Cerebellar nuclear complex (tissue), 1 donor: ENCODE results near the gene APOBEC3H.
"Not testable (repeated sequence)": the region's sequence is repeated elsewhere in the genome, so short reads cannot be mapped to it uniquely, and the experiment has no call there.

Experiments
- DNase-seq, 2 experiments: peaks; one replicate each; lab custom pipeline; 2025; lab: John Stamatoyannopoulos, UW

Gene APOBEC3H

DNA sequence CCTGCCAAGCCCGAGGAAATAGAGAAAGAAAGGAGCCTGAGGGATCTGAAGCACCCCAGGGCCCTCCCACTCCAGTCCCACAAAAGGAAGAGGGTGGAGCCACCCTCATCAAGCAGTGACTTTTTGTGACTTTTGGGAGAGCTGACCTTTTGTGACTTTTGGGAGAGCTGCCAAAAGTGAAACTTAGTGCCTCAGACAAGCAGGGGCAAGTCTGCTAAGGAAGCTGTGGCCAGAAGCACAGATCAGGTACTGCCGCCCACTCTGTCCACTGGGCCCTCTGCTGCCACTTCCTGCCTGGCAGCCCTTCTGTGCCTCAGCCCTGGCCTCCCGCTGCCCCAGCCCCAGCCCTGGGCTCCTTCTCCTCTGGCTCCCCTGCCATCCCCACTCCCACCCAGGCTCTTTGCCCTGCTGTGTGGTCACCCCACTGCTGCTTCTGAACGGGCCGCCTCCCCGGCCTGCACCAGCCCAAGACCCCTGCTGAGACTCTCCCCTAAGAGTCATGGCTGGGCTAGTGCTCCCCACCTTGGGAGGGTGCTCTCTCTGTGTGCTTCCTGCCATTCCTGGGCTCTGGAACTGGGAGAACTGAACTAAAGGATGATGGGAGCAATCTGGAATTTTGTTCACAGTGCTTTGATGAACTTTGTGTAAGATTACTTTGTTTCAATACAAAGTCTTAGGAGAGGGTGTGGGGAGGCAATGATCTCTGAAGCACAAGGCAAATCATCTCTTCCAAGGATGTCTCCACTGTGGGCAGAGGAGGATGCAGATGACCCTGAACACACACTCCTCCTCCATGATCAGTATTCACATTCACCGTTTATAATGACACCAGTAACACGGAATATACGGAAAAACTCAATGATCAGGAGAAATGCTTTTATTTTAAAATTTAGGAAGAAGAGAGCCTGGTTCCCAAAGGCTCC lies at the start of gene APOBEC3H:
Gene APOBEC3H (plus strand): TSS at position 147 of the 923 bp plus-strand sequence. CDS start 3,035 bp downstream, outside the sequence.
- no peak for DNase-seq

DNA sequence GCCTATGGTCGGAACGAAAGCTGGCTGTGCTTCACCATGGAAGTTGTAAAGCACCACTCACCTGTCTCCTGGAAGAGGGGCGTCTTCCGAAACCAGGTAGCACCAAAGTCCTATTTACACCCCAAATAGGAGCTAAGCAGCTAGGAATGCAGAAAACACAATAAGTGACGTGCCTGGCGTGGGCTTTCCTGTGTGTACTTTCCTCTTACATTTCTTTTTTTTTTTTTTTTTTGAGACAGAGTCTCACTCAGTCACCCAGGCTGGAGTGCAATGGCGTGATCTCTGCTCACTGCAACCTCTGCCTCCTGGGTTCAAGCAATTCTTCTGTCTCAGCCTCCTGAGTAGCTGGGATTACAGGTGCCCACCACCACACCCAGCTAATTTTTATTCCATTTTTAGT lies 47.6 kb upstream of the APOBEC3H start:
- DNase-seq: not testable (repeated sequence)

DNA sequence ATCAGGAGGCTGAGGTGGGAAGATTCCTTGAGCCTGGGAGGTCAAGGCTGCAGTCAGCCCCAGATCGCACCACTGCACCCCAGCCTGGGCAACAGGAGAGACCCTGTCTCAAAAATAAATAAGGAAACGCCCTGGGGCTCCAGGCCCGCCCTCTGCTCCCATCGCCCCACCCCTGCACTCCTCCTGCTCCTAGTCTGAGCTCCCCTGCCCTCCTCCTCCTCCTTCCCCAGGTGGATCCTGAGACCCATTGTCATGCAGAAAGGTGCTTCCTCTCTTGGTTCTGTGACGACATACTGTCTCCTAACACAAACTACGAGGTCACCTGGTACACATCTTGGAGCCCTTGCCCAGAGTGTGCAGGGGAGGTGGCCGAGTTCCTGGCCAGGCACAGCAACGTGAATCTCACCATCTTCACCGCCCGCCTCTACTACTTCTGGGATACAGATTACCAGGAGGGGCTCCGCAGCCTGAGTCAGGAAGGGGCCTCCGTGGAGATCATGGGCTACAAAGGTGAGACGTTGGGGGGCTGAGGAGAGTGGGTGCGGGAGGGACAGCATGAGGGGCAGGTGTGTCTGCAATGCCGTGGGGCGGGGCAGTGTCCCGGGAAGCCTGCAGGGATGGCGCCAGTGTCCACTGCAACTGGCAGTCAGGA lies 45.1 kb upstream of the APOBEC3H start:
- DNase-seq: not testable (repeated sequence)

DNA sequence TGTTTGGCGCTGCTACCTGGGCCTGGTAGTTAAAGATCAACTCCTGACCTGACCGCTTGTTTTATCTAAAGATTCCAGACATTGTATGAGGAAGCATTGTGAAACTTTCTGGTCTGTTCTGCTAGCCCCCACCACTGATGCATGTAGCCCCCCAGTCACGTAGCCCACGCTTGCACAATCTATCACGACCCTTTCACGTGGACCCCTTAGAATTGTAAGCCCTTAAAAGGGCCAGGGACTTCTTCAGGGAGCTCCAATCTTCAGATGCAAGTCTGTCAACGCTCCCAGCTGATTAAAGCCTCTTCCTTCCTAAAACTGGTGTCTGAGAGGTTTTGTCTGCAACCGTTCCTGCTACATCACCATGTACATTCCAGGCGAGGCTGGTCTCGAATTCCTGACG lies 41.4 kb upstream of the APOBEC3H start:
- no peak for DNase-seq

DNA sequence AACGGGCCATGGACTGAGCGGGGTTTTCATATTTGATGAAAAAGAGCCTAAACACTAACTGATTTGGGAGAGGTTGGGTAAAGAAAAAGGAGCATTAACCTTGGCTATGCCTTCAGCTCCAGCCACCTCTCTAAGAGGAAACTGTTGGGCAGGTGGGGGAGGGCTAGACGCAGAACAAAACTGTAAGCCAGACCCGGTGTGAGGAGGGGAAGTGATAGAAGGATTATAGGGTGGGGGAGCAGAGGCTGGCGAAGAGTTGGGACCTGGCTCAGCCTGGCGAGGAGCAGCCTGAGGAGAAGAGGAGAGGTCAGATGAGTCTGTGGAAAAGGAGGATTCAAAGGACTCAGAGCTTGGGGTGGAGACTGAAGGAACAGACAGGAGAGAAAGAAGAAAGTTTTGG lies 35.8 kb upstream of the APOBEC3H start:
- not testable (repeated sequence) for DNase-seq

DNA sequence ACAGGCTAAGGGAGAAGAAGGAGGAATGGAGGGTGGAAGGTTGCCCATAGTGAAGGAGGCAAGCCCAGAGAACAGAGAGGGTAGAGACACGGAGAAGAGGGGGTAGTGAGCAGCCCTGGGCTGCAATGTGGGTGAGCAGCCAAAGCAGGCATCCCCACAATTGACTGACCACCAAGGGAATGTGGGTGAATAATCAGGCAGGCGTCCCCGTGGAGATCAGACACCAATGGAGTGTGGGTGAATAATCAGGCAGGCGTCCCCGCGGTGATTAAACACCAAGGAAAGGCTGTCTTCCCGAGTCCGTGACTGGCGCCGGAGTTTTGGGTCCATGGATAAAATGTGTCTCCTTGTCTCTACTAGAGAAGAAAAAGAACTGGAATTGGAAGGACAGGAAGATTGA lies 35.1 kb upstream of the APOBEC3H start:
- not testable (repeated sequence) for DNase-seq

DNA sequence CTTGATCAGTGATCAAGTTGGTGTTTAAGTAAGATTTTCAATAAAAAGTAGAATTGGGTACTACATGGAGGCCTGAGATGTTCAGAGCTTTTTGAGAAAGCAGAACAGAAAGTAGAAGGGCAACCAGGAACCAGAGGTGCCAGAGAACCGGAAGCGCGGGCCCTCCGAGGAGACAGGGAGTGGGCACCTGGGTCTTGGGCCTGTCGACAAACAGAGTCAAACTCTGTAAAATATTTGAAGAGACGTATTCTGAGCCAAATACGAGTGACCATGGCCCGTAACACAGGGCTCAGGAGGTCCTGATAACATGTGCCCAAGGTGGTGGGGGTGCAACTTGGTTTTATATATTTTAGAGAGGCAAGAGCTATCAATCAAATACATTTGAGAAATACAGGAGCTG lies 33.1 kb upstream of the APOBEC3H start:
- not testable (repeated sequence) for DNase-seq

DNA sequence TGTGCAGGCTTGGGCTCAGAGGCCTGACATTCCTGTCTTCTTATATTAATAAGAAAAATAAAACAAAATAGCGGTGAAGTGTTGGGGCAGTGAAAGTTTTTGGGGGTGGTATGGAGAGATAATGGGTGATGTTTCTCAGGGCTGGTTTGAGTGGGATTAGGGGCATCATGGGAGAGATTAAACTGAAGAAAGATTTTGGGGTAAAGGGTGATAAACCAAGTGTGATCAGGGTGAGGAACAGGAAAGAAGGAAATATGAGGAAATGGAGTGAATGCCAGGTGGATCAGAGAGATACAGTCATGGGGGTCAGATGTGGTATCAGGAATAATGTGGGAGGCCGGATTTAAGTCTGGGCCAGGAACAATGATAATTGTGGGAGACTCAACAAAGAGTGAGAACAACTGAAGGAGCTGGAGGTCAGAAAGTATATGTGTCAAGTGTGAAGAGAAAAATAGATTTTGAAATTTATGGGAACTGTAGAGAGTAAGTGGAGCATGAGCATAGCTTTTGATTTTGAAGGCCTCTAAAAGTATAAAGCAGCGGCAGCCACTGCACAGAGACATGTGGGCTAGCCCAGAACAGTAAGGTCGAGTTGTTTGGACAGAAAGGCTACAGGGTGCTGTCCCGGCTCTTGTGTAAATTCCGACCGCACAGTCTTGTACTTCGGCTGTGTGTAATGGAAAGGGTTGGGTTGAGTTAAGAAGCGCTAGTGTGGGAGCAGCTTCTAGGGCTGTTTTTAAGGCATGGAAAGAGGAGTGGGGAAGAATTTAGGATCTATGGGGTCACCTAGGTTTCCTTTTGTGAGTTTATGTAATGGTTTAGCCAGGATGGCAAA lies 30.4 kb upstream of the APOBEC3H start:
- DNase-seq: not testable (repeated sequence)

DNA sequence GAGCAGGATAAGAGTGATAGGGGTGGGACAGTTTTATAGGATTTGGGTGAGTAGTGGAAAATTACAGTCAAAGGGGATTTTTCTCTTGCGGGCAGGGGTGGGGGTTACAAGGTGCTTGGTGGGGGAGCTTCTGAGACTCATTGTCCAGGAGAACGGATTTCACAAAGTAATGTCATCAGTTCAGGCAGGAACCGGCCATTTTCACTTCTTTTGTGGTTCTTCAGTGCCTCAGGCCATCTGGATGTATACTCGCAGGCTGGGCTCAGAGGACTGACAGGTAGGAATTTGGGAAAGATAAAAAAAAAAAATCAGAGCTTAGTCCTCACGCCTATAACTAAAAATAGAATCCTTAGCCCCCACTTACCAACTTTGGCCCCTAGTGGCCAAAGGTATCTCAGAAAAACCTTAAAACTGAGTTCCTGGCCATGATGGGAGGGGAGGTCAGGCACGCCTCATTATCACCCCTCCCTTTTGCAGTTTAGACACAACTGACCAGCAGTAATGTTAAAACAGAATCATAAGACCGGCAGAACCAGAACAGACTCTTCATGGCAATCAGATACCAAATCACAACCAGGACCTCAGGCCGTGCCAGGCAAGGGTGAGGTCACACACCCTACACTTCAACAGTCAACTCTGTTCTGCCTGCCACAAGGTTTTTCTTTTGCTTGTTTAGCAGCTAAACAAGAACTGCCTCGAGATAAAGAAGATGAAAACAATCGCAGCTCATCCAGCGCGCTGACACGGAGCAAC lies 28.8 kb upstream of the APOBEC3H start:
- DNase-seq: no peak

DNA sequence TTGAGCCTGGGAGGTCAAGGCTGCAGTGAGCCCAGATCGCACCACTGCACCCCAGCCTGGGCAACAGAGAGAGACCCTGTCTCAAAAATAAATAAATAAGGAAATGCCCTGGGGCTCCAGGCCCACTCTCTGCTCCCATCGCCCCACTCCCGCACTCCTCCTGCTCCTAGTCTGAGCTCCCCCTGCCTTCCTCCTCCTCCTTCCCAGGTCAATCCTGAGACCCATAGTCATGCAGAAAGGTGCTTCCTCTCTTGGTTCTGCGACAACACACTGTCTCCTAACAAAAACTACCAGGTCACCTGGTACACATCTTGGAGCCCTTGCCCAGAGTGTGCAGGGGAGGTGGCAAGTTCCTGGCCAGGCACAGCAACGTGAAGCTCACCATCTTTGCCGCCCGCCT lies 26.9 kb upstream of the APOBEC3H start:
- DNase-seq: no peak

DNA sequence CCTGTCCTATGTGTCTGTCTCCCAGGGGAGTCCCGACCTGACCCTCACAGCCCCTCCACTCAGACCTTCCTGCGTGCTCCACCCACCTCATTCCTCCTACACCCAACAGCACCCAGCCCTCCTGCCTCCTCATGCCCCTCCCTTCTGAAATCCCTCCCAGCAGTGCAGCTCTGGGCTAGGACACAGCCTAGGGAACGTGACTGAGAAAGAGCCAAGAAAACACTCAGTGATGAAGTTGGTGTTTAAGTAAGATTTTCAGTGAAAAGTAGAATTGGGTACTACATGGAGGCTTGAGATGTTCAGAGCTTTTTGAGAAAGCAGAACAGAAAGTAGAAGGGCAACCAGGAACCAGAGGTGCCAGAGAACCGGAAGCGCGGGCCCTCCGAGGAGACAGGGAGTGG lies 24.5 kb upstream of the APOBEC3H start:
- DNase-seq: not testable (repeated sequence)

DNA sequence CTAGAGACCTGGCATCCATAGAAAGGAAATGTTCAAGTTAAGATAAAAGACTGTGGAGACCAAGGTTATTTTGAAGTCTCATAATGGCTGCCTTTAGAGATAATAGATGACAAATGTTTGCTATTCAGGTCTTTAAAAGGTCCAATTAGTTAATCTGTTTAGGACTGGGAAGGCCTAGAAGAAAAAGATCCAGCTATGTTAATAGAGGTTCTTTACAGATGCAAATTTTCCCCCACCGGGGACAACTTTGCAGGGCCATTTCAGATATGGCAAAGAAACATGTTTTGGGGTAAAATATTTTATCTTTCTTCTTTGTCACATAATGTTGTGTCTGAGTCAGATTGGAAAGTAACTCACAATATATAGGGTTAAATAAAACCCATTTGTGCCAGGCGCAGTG lies 23.1 kb upstream of the APOBEC3H start:
- DNase-seq: no peak

DNA sequence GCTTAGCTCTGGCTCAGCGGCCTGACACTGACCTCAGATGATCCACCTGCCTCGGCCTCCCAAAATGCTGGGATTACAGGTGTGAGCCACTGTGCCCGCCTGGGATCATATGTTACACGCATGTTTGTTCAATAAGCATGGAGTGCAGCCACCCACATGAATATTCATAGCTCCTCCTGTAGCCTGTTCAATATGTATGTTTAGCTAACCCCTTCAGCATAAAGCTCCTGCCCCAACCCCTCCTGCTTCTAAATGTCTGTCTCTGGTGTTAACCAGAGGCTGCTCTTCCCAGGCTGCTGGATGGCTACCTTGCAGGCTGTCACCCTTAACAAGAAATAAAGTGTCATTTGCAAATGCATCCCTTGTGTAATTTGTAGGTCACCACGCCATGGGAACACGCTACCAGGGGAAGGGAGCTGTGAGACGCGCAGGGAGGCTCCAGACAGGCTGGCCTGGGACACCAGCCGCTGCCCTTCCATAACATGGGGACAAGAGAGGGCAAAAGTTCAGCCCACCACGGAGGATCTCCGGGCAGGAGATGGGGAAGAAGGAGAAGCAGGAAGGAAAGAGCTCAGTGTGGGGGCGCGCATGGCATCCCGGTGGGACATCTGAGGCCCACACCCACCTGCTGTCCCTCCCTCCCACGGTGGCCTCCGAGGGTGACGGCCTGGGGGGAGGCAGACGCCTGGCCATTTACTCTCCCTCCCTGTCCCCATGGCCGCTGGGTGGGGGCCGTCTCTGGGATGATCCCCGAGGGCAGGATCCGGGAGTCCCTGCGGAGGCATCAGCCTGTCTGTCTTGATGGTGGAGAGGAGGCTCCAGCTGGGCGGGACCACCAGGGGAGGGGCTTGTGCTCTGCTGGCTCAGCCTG lies 20.7 kb upstream of the APOBEC3H start:
- DNase-seq: not testable (repeated sequence)

DNA sequence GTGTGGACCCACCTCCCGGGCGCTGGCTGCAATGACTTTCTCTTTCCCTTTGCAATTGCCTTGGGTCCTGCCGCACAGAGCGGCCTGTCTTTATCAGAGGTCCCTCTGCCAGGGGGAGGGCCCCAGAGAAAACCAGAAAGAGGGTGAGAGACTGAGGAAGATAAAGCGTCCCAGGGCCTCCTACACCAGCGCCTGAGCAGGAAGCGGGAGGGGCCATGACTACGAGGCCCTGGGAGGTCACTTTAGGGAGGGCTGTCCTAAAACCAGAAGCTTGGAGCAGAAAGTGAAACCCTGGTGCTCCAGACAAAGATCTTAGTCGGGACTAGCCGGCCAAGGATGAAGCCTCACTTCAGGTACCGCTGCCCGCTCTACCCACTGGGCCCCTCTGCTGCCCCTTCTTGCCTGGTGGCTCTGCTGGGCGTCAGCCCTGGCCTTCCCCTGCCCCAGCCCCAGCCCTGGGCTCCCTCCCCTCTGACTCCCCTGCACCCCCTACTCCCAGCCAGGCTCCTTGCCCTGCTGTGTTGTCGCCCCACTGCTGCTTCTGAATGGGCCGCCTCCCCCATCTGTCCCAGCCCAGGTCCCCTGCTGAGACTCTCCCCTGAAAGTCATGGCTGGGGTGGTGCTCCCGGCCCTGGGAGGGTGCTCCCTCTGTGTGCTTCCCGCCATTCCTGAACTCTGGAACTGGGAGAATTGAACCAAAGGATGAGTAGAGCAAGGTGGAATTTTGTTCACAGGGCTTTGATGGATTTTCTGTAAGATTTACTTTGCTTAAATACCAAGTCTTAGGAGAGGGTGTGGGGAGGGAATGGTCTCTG lies 19.8 kb upstream of the APOBEC3H start, which contains the start of gene APOBEC3G:
Gene APOBEC3G (plus strand): TSS at position 250 of the 815 bp plus-strand sequence. CDS start 87 bp downstream, at position 337.
- DNase-seq: not testable (repeated sequence)

DNA sequence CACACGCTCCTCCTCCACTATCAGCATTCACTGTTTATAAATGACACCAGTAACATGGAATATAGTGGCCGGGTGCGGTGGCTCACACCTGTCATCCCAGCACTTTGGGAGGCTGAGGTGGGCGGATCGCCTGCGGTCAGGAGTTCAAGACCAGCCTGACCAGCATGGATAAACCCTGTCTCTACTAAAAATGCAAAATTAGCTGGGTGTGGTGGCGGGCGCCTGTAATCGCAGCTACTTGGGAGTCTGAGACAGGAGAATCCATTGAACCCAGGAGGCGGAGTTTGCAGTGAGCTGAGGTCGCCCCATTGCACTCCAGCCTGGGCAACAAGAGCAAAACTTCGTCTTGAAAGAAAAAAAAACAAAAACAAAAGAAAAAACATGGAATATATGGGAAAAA lies 19.1 kb upstream of the APOBEC3H start:
- not testable (repeated sequence) for DNase-seq

DNA sequence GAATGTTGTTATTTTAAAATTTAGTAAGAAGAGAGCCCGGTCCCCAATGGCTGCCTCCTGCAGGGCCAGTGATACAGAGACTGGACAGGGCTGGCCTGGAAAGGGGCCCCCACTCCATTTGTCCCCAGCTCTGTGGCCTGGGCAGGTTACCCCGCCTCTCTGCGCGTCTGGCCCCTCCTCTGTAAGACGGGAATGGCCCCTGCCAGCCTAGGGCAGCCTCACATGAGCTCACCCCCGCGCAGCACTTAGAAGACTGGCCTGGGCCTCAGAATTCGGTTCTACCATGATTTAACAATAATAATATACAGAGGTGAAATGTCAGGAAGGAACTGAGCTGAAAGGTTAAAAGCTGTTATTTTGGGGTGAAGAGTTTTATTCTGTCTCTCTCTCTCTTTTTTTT lies 18.7 kb upstream of the APOBEC3H start:
- no peak for DNase-seq

DNA sequence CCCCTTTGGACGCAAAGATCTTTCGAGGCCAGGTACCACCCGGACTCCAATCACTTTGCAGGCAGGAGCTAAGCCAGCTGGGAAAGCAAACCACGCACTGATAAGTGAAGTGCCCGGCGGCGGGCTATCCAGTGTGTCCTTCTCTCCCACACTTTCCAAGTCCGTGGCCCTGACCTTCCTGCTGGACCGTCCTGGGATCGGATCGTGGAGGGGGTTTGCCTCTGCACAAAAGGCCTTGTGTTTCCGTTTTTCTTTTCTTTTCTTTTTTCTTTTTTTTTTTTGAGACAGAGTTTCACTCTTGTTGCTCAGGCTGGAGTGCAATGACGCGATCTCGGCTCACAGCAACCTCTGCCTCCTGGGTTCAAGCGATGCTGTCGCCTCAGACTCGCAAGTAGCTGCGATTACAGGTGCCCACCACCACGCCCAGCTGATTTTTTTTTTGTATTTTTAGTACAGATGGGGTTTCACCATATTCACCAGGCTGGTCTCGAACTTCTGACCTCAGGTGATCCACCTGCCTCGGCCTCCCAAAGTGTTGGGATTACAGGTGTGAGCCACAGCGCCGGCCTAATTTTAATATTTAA lies 17.9 kb upstream of the APOBEC3H start:
- DNase-seq: not testable (repeated sequence)

DNA sequence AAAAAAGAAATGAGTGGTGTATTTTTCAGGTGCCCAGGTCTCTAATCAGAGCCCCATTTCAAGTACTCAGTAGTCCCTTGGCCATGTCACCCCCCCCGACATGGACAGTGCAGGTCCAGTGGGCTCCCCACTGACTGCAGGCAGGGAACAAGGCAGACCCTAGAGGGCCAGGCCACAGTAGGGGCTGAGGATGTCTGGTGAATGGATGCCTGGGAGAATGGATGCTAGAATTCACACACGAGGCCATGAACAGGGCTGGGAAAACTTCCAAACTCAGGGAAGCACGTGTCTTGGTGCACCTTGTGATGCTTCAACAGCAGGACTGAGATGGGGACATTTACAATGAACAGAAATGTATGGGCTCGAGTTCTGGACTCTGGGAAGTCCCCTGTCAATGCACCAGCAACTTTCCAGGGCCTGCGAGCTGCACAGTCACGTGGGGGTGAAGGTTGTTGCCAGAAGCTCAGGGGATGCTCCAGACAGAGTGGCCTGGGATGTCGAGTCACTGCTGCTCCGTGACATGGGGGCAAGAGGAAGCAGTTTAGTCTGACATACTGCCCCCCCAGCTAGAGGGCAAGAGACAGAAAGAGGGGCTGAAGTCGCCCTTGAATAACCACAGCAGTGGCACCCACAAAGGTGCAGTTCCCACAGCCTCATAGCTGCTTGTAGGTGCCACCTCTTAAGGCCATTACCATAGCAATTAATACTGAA lies 16.8 kb upstream of the APOBEC3H start:
- no peak for DNase-seq
